HUDEP-2 (cell line): ENCODE results near the gene LY86.
A peak's percentile ranks its signal among the peaks of the same experiment; 100 is the strongest.

Experiments used
- DNase-seq, 76 experiments: peaks; one replicate each; lab custom pipeline; 2025; ENCODE audit not compliant: unreplicated experiment in 76 of 76; lab: John Stamatoyannopoulos, UW

LY86 gene

GRCh38 chr6:6696867-6697531, 108.5 kb downstream of the LY86 start:
- peak in 71 of 76 experiments; percentile 23 to 91 (median 73) for DNase-seq

- DNase-seq: no peak
Observed at GRCh38 chr6:6697620-6698019, 109.1 kb downstream of the LY86 start.

GRCh38 chr6:6699741-6700367, 111.3 kb downstream of the LY86 start:
- DNase-seq: peak in 75 of 76 experiments; percentile 69 to 99 (median 96)

GRCh38 chr6:6700407-6701270, 112.1 kb downstream of the LY86 start:
- DNase-seq: peak in 3 of 76 experiments; percentile 57 to 65 (median 63)

- DNase-seq: peak in 75 of 76 experiments; percentile 65 to 98 (median 94)
Observed at GRCh38 chr6:6701864-6702263, 113.3 kb downstream of the LY86 start.

GRCh38 chr6:6703699-6704098, 115.2 kb downstream of the LY86 start:
- peak in 4 of 76 experiments; percentile 30 to 82 (median 65) for DNase-seq
